ENCODE data around the gene ADGRE2.
A peak's percentile ranks its signal among the peaks of the same experiment; 100 is the strongest.
"Not testable (repeated sequence)": the region's sequence is repeated elsewhere in the genome, so short reads cannot be mapped to it uniquely, and the experiment has no call there.

The ADGRE2 gene

GRCh38 chr19:14777645-14778044 lies 715 bp downstream of the ADGRE2 start:
- not testable (repeated sequence) for DNase-seq

GRCh38 chr19:14775869-14776586 lies 2.3 kb downstream of the ADGRE2 start:
- DNase-seq = no peak

- not testable (repeated sequence) for DNase-seq
Observed at GRCh38 chr19:14775326-14775725, 3.0 kb downstream of the ADGRE2 start.

- no peak for DNase-seq
Observed at GRCh38 chr19:14774373-14774772, 4.0 kb downstream of the ADGRE2 start.

GRCh38 chr19:14773722-14774121 lies 4.6 kb downstream of the ADGRE2 start:
- DNase-seq = not testable (repeated sequence)

- no peak for DNase-seq
Observed at GRCh38 chr19:14772995-14773394, 5.4 kb downstream of the ADGRE2 start.

GRCh38 chr19:14772467-14772866 lies 5.9 kb downstream of the ADGRE2 start:
- no peak for DNase-seq

- DNase-seq = no peak
Observed at GRCh38 chr19:14770944-14771839, 7.2 kb downstream of the ADGRE2 start.

- DNase-seq = no peak
Observed at GRCh38 chr19:14770136-14770535, 8.2 kb downstream of the ADGRE2 start.

- no peak for DNase-seq
Observed at GRCh38 chr19:14769201-14769600, 9.2 kb downstream of the ADGRE2 start.

GRCh38 chr19:14768001-14768400 lies 10.4 kb downstream of the ADGRE2 start:
- no peak for DNase-seq

- DNase-seq = no peak
Observed at GRCh38 chr19:14767466-14767971, 10.8 kb downstream of the ADGRE2 start.

- DNase-seq = not testable (repeated sequence)
Observed at GRCh38 chr19:14765841-14766240, 12.5 kb downstream of the ADGRE2 start.

- DNase-seq = not testable (repeated sequence)
Observed at GRCh38 chr19:14765403-14765802, 13.0 kb downstream of the ADGRE2 start.

- DNase-seq = no peak
Observed at GRCh38 chr19:14764401-14764800, 14.0 kb downstream of the ADGRE2 start.

- no peak for DNase-seq
Observed at GRCh38 chr19:14763497-14764145, 14.7 kb downstream of the ADGRE2 start.

GRCh38 chr19:14762111-14762510 lies 16.2 kb downstream of the ADGRE2 start:
- no peak for DNase-seq

GRCh38 chr19:14761607-14762006 lies 16.8 kb downstream of the ADGRE2 start:
- no peak for DNase-seq

GRCh38 chr19:14758816-14759215 lies 19.5 kb downstream of the ADGRE2 start:
- peak in 1 of 2 experiments; percentile 22 for DNase-seq

GRCh38 chr19:14748601-14749000 lies 29.8 kb downstream of the ADGRE2 start:
- DNase-seq = no peak

- no peak for DNase-seq
Observed at GRCh38 chr19:14746886-14747285, 31.5 kb downstream of the ADGRE2 start.

GRCh38 chr19:14735915-14736314 lies 42.4 kb downstream of the ADGRE2 start:
- no peak for DNase-seq

GRCh38 chr19:14733574-14733973 lies 44.8 kb downstream of the ADGRE2 start:
- DNase-seq = no peak
